H7 (cell line): ENCODE data around the gene ZFAND3. TPM values are rescaled to one million over a fixed set of nuclear protein-coding genes. Genes with fewer than 3 reads are reported as not detected.
"Not testable (repeated sequence)": the region's sequence is repeated elsewhere in the genome, so short reads cannot be mapped to it uniquely, and the experiment has no call there.

ENCODE experiments used
- DNase-seq: peaks from one replicate; pipeline ENCODE4 v3.0.0; 2012
- H3K27me3 ChIP-seq: 2 replicates; pipeline ENCODE4 v1.6.0; 2011; ENCODE audit warnings: mild to moderate bottlenecking, low read length; ENCODE audit not compliant: control insufficient read depth, insufficient read depth
- H3K36me3 ChIP-seq: replicated peaks from 2 replicates; pipeline ENCODE4 v1.5.1; 2011; ENCODE audit warnings: low read length; ENCODE audit not compliant: control insufficient read depth, insufficient read depth
- H3K4me3 ChIP-seq: 2 replicates; pipeline ENCODE4 v1.5.1; 2011; ENCODE audit warnings: low read depth, mild to moderate bottlenecking, control low read depth, low read length, moderate library complexity; ENCODE audit not compliant: insufficient read depth
- total RNA-seq: library from RNA; depleted of rRNA; stranded (reverse); fragments of >200 nt; shearing (Covaris generic); gene quantifications from 2 replicates; pipeline ENCODE4 v1.2.3, GENCODE V29; 2014

The ZFAND3 gene
- total RNA-seq, 1 experiment from 2014 or later, result 17.1 TPM

DNA sequence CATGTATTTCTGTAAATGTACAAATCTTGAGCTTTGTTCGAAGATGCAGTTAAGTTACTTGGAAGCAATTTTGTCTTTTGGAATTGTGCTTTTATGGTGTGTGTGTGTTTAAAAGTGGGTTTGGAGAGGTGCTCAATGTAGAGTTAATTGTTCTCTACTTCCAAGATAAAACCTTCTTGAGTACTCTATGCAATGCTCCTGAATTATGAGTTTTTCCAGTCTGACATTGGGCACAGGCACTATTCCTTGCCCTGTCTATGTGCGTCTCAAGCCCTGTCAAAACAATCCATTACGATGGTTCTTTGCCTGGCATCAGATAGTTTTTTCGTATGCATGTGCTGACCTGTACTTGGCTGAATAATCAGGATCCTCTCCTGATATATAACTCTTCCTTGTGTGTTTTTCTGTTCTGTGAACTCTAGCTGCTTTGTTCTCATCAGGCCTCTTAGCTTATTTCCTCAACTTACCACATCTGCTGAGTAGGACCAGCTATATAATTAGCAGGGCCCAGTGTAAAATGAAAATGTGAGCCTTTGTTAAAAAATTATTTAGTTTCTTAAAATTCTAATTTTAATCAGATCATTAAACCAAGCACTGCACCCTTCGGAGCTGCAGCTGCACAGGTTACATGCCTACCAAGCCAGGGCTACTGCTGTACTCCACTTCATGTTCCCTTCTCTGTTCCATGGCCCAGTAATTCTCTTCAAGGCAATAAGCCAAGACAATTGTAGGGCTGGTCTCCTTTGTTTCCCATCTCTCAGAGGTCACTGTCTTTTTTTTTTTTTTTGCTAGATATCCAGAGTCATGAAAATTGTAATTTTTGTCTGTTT, 160.1 kb downstream of the ZFAND3 start:
- H3K36me3 ChIP-seq, result no peaks in the 10 kb centered on the region
- DNase-seq, result no peak
- H3K27me3 ChIP-seq, result no peaks in the 10 kb centered on the region
- H3K4me3 ChIP-seq, result no peak overlapping the region

DNA sequence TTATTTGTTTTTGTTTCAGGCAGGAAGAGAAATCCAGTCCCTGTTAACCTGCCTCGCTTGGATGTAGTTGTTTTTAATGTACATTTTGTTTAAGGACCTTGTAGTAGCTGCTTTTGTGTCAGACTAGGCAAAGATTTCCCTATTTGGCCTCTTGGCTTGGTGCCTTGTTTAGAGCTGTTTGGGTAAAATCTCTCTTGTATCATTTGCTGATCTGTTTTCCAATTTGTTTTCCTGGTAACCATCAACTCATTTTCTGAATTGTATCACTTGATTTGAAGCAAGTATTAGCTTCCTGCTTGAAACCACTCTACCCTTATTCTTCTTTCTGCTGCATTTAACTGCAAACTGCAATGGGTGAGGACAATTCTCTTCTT, 160.7 kb downstream of the ZFAND3 start:
- Histone ChIP-seq H3K4me3 (no peak overlapping the region), H3K27me3 (no peaks in the 10 kb centered on the region), H3K36me3 (no peaks in the 10 kb centered on the region)
- no peak for DNase-seq

DNA sequence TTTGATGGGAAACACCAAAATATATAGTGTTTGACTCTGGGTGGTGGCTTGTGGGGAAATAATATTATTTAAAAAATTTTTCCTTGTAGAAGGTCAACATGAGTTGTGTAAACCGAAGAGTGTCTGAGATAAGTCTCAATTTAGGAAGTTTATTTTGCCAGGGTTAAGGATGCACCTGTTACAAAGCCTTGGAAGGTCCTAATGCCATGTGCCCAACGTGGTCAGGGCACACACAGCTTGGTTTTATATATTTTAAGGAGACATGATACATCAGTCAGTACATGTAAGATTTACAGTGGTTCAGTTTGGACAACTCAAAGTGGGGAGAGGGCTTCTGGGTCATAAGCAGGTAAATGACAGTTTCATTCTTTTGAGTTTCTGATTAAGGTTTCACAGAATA, 162.1 kb downstream of the ZFAND3 start:
- Histone ChIP-seq H3K27me3 (no peaks in the 10 kb centered on the region), H3K4me3 (no peak overlapping the region), H3K36me3 (no peaks in the 10 kb centered on the region)
- DNase-seq, result no peak

DNA sequence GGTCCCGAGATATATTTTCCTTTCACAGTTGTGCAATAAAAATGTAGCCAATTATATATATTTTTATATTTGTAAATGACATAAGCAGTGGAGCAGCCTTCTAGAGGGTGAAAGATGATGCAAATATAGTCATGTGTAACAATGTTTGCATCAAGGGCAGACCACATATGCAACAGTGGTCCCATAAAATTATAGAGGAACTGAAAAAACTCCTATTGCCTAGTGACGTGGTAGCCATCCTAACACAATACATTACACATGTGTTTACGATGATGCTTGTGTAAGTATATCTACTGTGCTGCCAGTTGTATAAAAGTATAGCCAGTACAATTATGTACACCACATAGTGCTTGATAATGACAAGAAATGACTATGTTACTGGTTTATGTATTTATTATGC, 162.8 kb downstream of the ZFAND3 start:
- Histone ChIP-seq H3K4me3 (no peak overlapping the region), H3K36me3 (no peaks in the 10 kb centered on the region), H3K27me3 (no peaks in the 10 kb centered on the region)
- no peak for DNase-seq

DNA sequence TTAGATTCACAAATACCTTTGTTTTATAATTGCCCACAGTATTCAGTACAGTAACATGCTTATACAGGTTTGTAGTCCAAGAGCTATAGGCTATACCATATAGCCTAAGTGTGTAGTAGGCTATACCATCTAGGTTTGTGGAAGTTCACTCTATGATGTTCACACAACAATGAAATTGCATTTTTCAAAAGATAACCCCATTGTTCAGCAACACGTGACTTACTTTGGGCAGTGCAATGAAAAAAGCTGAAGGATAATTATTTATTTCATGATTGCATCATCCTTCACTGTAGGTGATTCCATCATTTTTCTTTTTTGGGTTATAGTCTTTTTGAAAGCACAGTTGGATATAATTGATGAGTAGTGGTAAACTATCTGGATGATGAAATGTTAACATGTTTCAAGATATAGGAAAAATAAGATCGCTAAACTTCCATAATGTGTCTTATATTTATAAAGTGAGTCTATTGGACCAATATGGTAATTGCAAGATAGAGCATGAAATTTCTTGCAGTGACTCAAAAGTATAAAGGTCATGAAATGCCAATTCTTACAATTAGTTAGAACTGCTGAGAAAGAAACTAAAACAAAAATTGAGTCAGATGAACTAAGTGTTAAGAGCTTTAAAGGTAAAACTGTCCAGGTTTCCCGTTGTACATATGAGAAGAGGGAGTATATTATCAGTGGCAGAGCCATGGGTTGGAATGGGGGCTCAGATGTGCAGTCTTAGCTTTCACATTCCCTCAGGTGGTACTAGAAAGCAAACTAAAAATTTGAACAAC, 164.4 kb downstream of the ZFAND3 start:
- no peak for DNase-seq
- Histone ChIP-seq H3K4me3 (no peak overlapping the region), H3K36me3 (no peaks in the 10 kb centered on the region), H3K27me3 (no peaks in the 10 kb centered on the region)

DNA sequence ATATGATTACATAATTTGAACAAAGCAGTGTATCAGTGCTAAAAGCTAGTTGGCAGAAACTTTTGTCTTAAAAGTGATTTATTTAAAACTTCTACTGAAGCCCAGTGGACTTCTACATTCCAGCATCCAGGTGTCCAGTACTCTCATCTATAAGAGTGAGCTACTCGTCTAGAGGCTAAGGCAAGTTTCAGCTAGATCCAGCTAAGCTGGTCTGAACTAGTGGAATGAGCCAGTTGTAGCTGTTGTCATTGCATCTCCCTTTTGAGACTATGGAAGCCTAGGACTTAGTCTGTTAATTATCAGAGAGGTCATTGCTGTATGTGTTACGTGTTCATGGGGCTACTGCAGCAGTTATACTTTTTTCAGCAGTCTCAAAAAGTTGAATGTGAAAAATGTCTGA, 165.1 kb downstream of the ZFAND3 start:
- H3K27me3 ChIP-seq, result no peaks in the 10 kb centered on the region
- H3K4me3 ChIP-seq, result no peak overlapping the region
- no peak for DNase-seq
- no peaks in the 10 kb centered on the region for H3K36me3 ChIP-seq

DNA sequence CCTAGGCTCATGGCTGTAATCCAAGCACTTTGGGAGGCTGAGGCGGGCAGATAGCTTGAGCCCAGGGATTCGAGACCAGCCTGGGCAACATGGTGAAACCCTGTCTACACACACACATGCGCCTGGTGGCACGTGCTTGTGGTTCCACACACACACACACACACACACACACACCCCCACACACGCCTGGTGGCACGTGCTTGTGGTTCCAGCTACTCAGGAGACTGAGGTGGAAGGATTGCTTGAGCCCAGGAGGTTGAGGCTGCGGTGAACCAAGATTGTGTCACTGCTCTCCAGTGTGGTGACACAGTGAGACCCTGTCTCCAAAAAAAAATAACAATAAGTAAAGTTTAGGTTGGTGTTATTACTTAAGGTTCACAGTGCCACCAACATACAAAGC, 165.8 kb downstream of the ZFAND3 start:
- H3K27me3 ChIP-seq, result no peaks in the 10 kb centered on the region
- no peak overlapping the region for H3K4me3 ChIP-seq
- H3K36me3 ChIP-seq, result no peaks in the 10 kb centered on the region
- no peak for DNase-seq

DNA sequence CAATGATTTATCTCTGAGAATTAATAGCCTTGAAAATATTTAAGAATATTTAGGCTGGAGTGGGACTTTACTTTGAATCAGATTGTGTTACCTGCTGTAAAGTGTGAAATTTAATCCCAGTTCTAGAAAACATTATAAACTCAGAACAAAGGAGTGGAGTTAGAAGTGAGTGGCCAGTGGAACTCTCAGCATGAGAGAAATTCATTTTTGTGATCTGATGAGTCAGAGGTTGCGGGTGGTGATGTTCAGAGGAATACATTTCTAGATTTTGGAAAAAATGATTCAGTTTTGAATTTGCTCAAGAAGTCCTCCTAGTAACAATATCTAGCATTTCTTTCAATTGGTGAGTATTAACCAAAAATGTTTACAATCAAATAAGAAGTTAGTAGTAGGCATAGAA, 167.5 kb downstream of the ZFAND3 start:
- no peak overlapping the region for H3K4me3 ChIP-seq
- no peaks in the 10 kb centered on the region for H3K27me3 ChIP-seq
- no peaks in the 10 kb centered on the region for H3K36me3 ChIP-seq
- no peak for DNase-seq

DNA sequence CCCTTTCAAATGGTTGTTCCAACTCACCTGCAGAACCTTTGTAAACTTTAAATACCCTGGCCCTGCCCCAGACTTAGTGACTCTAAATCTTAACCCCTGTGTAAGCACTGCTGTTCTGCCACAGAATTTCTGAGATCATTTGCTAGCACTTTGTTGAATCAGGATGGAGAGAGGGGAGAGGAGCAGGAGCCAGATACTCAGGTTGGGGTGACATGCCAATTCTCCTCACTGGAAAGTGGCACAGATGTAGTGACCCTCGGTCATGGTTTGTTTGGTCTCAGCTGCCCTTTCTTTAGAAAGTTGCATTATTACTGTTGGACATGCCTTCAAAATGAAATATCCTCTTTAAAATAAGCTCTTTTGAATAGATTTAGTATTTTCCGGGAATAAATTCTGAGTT, 168.0 kb downstream of the ZFAND3 start:
- DNase-seq, result no peak
- Histone ChIP-seq H3K36me3 (no peaks in the 10 kb centered on the region), H3K27me3 (no peaks in the 10 kb centered on the region), H3K4me3 (no peak overlapping the region)

DNA sequence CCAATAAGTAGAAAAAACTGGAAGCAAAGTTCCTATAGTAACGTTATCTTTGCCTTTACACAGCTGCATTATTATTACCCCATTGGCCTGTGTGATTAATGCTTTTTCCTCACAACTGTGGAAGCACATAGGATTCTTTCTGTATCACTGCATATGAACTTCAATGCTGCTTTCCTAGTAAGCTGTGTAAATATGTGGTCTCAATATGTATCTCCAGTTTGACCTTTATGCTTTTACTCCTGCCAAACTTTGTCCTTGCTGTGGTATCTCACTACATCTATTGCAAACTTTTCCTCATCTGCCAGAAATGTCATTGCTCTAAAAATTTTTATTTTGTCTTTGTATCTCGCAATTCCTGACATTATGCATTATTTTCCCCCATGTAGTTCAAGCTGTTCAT, 168.6 kb downstream of the ZFAND3 start:
- no peak overlapping the region for H3K4me3 ChIP-seq
- no peak for DNase-seq
- no peaks in the 10 kb centered on the region for H3K36me3 ChIP-seq
- H3K27me3 ChIP-seq, result no peaks in the 10 kb centered on the region

DNA sequence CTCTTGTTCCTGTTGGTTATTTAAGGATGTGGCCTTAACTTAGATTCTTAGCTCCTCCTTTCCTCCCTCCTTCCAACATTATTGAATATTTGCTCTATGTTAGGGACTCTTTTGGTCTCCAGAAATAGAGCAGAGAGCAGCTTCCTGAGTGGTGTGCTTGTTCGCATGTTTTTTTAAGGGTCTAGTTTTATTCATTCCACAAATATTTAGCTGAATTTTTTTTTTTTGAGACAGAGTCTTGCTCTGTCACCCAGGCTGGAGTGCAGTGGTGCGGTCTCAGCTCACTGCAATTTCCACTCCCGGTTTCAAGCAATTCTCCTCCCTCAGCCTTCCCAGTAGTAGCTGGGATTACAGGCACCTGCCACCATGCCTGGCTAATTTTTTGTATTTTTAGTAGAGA, 169.2 kb downstream of the ZFAND3 start:
- DNase-seq, result no peak
- Histone ChIP-seq H3K27me3 (no peaks in the 10 kb centered on the region), H3K4me3 (no peak overlapping the region), H3K36me3 (no peaks in the 10 kb centered on the region)

DNA sequence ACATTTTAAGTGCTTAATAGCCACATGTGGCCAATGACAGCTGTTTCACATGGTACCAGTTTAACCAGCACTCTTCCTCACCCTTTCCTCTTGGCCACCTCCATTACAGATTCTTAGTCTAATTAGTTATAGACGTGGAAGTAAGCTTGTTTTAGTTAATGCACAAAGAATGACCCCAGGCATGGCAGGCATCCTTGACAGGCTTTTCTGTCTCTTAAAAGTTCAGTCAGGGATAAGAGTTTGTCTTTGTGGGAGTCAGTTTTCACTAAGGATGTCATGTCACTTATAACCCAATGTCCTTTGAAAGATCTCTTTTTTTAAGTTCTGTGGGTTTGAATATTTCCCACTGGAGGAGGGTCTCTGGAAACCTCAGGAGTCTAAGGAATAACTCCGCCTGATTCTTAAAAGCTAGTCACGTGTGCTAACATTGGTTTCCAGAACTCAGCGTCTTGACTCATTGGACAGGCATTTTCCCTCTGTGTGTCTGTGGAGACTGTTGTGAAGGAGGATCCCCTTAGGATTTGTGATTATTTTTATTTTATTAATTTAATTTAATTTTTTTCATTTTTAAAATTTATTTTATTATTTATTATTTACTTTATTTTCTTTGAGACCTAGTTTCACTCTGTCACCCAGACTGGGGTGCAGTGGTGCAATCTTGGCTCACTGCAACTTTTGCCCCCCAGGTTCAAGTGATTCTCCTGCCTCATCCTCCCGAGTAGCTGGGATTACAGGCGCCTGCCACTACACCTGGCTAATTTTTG, 171.4 kb downstream of the ZFAND3 start:
- no peaks in the 10 kb centered on the region for H3K27me3 ChIP-seq
- no peak overlapping the region for H3K4me3 ChIP-seq
- no peak for DNase-seq
- no peaks in the 10 kb centered on the region for H3K36me3 ChIP-seq

DNA sequence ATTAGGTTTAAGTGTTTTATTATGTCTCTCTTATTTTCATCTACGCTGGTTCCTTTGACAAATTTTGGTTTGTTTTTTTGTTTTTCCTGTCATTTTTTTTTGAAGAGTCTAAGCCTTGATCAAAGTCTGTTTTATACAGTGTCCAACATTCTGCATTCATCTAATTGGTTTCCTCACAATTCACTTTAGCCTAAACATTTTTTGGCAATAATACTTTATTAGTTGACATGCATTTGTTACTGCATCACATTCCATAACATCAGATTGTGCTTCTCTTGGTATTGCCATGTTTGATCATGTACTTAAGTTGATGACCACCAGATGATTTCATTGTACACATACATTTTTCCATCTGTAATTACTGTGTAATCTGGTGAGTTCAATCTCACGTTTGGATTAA, 173.2 kb downstream of the ZFAND3 start:
- no peaks in the 10 kb centered on the region for H3K27me3 ChIP-seq
- H3K36me3 ChIP-seq, result no peaks in the 10 kb centered on the region
- no peak overlapping the region for H3K4me3 ChIP-seq
- no peak for DNase-seq

DNA sequence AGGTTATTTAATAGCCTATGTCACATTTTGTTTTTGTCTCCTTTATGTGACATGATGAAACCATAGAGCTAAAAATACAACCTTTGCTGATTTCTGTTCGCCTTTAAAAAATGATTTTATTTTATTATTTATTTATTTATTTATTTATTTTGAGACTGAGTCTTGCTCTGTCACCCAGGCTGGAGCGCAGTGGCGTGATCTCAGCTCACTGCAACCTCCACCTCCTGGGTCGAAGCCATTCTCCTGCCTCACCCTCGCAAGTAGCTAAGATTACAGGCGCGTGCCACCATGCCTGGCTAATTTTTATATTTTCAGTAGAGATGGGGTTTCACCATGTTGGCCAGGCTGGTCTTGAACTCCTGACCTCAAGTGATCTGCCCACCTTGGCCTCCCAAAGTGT, 173.7 kb downstream of the ZFAND3 start:
- DNase-seq, H3K36me3 ChIP-seq, H3K4me3 ChIP-seq, H3K27me3 ChIP-seq: not testable (repeated sequence)

DNA sequence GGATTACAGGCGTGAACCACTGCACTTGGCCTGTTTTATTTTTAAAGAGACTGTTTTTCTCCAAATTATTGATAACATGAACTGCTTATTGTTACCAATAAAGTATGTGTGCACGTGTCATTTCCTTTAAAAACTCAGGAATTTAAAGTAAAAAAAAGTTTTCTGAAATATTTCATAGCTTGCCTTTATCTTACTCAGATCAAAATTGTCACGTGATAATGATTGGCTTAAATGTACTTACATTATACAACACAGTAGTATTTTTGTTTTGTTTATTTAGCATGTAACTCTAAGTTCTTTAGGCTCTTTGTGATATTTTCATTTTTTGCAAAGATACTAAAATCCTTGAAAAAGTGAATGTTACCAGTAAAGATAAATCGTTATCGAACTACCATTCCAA, 174.1 kb downstream of the ZFAND3 start:
- H3K27me3 ChIP-seq, result no peaks in the 10 kb centered on the region
- no peak for DNase-seq

More for the DNA sequence above, 174.1 kb downstream of the ZFAND3 start:
- no peaks in the 10 kb centered on the region for H3K36me3 ChIP-seq
- no peak overlapping the region for H3K4me3 ChIP-seq
